Transverse colon (tissue), 4 donors: ENCODE measurements around the gene ITPR2. TPM values are rescaled to one million over a fixed set of nuclear protein-coding genes. Genes with fewer than 3 reads are reported as not detected.

Source experiments
- DNase-seq: peaks from one replicate; pipeline ENCODE4 v3.0.0-alpha.2; 2019
- H3K27ac ChIP-seq, 4 donors: fragments of 200-600 bp; sonication (generic); 2 replicates each; pipeline ENCODE4 v1.5.1; 2016 to 2018; ENCODE audit warnings: inconsistent platforms in 4 of 4
- H3K27me3 ChIP-seq: fragments of 200-600 bp; sonication (generic); 2 replicates; pipeline ENCODE4 v1.5.1; 2017; ENCODE audit warnings: inconsistent platforms
- H3K36me3 ChIP-seq, 4 donors: fragments of 200-600 bp; sonication (generic); 2 replicates each; pipeline ENCODE4 v1.5.1; 2017 to 2019; ENCODE audit warnings: inconsistent platforms in 4 of 4
- H3K4me1 ChIP-seq, 4 donors: fragments of 200-600 bp; sonication (generic); 2 replicates each; pipeline ENCODE4 v1.5.1; 2017 to 2020; ENCODE audit warnings: inconsistent platforms in 4 of 4
- H3K4me3 ChIP-seq, 4 donors: fragments of 200-600 bp; sonication (generic); 1 replicate in 1 of 4; 2 replicates in 3 of 4; pipeline versions ENCODE4 v1.5.1 to v1.6.1; 2017 to 2019; ENCODE audit warnings: inconsistent platforms in 4 of 4
- H3K9me3 ChIP-seq, 2 donors: fragments of 200-600 bp; sonication (generic); 2 replicates each; pipeline ENCODE4 v1.5.1; 2017 to 2019; ENCODE audit warnings: inconsistent platforms in 2 of 2
- EP300 ChIP-seq: sonication (generic); formaldehyde crosslinking; IDR thresholded peaks from one replicate; pipeline ENCODE4 v1.6.1; 2017; ENCODE audit warnings: antibody characterized with exemption, low read depth
- POLR2A ChIP-seq: fragments of 450-650 bp; IDR thresholded peaks from one replicate; pipeline ENCODE4 v1.6.1; 2016; ENCODE audit warnings: antibody characterized with exemption, mild to moderate bottlenecking, moderate library complexity
- POLR2AphosphoS5 ChIP-seq, 3 donors: sonication (generic); formaldehyde crosslinking; IDR thresholded peaks; one replicate each; pipeline ENCODE4 v1.6.1; 2016; ENCODE audit warnings: antibody characterized with exemption in 3 of 3
- whole genome bisulfite sequencing, 2 donors: methylation state at CpG; one replicate each; pipeline ENCODE4 v1.1.5; 2018; ENCODE audit warnings: low coverage in 1 of 2; 5-methylcytosine and 5-hydroxymethylcytosine counted together
- in situ Hi-C, 4 donors: fragments of 200-750 bp; cut with MboI; loops; one replicate each; pipeline versions ENCODE4 v1.15.0 to v1.15.1; 2017; ENCODE audit warnings: low sequenced_read_pairs in 3 of 4, low pct_ligation_motif_present in 1 of 4, low pct_unique_long_range_greater_than_20kb in 1 of 4
- intact Hi-C: fragments of 100-400 bp; cut with DNase I; formaldehyde crosslinking; loops from one replicate; pipeline ENCODE4 v1.15.1; 2023; ENCODE audit warnings: low total_unique reads
- total RNA-seq, 4 donors: library from RNA; depleted of rRNA; stranded (reverse); fragments of >200 nt; gene quantifications; one replicate each; pipeline ENCODE4 v1.1.0, GENCODE V29; 2016
- TF ChIP-seq, protein P1 (sequence below), 5 experiments: fragments of 200-600 bp in 3 of 5; fragments of 450-650 bp in 2 of 5; sonication (generic) in 3 of 5; IDR thresholded peaks; 1 replicate in 2 of 5; 2 replicates in 3 of 5; pipeline ENCODE4 v1.5.1; 2016 to 2017; ENCODE audit warnings: antibody characterized with exemption in 5 of 5, inconsistent platforms in 3 of 5, mild to moderate bottlenecking in 2 of 5, moderate library complexity in 1 of 5

ITPR2 gene
- total RNA-seq, 4 donors from 2014 or later: 29.8 to 60.5 (median 41.2) TPM

DNA sequence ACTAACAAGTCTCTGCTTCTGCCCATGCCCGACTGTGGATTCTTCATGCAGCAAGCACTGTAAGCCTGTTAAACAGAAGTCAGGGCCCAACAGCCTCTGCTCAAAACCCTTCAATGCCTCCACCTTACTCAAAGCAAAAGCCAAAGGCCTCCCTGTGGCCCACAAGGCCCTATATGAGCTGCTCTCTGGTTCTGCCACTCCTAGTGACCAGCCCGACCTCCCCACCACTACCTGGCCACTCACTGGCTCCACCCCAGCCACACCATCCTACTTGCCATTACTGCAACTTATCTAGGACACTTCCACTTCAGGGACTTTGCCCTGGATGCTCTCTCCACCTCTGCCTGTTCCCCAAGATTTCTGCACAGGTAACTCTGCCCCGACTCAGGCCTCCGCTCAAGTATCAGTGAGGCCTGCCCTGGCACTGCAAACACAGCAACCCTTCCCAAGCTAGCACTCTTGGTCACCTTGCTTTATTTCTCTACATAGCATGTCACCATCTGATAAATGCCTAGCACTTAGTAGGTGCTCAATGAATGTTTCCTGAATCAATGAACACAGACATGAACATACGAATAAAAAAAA lies 88.9 kb downstream of the ITPR2 start:
- in situ Hi-C loops: no loop called here
- intact Hi-C loops: no loop called here
- no peak for TF ChIP-seq EP300
- no peak for TF ChIP-seq POLR2A
- TF ChIP-seq, protein P1, sequence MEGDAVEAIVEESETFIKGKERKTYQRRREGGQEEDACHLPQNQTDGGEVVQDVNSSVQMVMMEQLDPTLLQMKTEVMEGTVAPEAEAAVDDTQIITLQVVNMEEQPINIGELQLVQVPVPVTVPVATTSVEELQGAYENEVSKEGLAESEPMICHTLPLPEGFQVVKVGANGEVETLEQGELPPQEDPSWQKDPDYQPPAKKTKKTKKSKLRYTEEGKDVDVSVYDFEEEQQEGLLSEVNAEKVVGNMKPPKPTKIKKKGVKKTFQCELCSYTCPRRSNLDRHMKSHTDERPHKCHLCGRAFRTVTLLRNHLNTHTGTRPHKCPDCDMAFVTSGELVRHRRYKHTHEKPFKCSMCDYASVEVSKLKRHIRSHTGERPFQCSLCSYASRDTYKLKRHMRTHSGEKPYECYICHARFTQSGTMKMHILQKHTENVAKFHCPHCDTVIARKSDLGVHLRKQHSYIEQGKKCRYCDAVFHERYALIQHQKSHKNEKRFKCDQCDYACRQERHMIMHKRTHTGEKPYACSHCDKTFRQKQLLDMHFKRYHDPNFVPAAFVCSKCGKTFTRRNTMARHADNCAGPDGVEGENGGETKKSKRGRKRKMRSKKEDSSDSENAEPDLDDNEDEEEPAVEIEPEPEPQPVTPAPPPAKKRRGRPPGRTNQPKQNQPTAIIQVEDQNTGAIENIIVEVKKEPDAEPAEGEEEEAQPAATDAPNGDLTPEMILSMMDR (IDR thresholded peaks at IDR 0.05): no peak
- TF ChIP-seq POLR2AphosphoS5 (IDR thresholded peaks at IDR 0.05): no peak
- no peaks in the 10 kb centered on the region for H3K9me3 ChIP-seq
- no peak for DNase-seq
- no peak overlapping the region for H3K4me3 ChIP-seq
- H3K27me3 ChIP-seq: no peaks in the 10 kb centered on the region
- 92% methylated on average over 5 of the region's 5 CpGs; no CpG with 5 or more reads in 1 of the 2 donors for WGBS, 2 donors
- no peaks in the 10 kb centered on the region for H3K36me3 ChIP-seq
- peak overlapping the region in 3 of 4 donors; percentile 13 to 50 (median 47) for H3K27ac ChIP-seq
- H3K4me1 ChIP-seq: peaks cover 2 to 38% (median 15%) of the 10 kb centered on the region in 4 donors

DNA sequence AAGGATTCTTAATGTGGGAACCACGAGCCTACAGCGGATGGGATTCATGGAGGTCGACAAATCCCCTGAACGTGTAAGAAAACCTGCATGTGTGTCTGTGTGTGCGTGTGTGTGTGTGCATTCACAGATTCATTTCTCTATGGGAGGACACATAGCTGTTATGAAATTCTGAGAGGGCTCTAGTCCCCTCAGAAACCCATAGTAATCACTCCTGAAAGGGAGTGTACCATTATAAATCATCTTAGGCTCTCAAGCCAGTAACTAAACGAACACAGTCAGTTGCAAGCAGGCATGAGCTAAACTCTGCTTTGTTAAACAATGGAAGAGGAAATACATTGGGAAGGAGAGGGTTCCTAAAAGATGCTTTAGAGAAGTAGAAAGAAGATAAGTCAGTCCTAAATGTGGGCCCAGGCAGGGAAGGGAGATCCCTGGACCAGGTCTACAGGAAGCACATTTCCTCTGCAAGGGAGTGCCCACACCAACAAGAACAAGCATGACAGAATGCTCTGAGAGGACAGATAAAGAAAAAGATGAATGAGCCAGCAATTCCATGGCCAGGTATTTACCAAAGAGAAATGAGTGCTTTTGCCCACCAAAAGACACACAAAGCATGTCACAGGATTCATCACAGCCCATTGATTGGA lies 91.3 kb downstream of the ITPR2 start:
- intact Hi-C loops: no loop called here
- in situ Hi-C loops: no loop called here
- 65 to 77% methylated on average over 5 to 6 of the region's 6 CpGs for WGBS, 2 donors
- DNase-seq: no peak
- Histone ChIP-seq H3K27ac (peak overlapping the region in 3 of 4 donors; percentile 32 to 69 (median 53)), H3K4me3 (no peak overlapping the region), H3K4me1 (peaks cover 2 to 29% (median 11%) of the 10 kb centered on the region in 4 donors), H3K27me3 (no peaks in the 10 kb centered on the region), H3K9me3 (no peaks in the 10 kb centered on the region), H3K36me3 (no peaks in the 10 kb centered on the region)
- TF ChIP-seq, protein P1 (IDR thresholded peaks at IDR 0.05): no peak
- TF ChIP-seq EP300 (no peak), POLR2AphosphoS5 (IDR thresholded peaks at IDR 0.05) (no peak), POLR2A (no peak)

- H3K9me3 ChIP-seq: no peaks in the 10 kb centered on the region
- WGBS, 2 donors: 61 to 72% methylated on average over 4 of the region's 4 CpGs
- peaks cover 2 to 29% (median 8%) of the 10 kb centered on the region in 4 donors for H3K4me1 ChIP-seq
- no peaks in the 10 kb centered on the region for H3K27me3 ChIP-seq
- no peak overlapping the region for H3K4me3 ChIP-seq
- in situ Hi-C loops: no loop called here
- no peak for DNase-seq
- no peaks in the 10 kb centered on the region for H3K36me3 ChIP-seq
- H3K27ac ChIP-seq: peak overlapping the region in 3 of 4 donors; percentile 32 to 69 (median 53)
- intact Hi-C loops: no loop called here
- TF ChIP-seq, protein P1 (IDR thresholded peaks at IDR 0.05): no peak
- TF ChIP-seq POLR2AphosphoS5 (IDR thresholded peaks at IDR 0.05): no peak
- no peak for TF ChIP-seq EP300
- TF ChIP-seq POLR2A: no peak
Measured at GRCh38 chr12:26740991-26741390, 92.0 kb downstream of the ITPR2 start.

- TF ChIP-seq, protein P1 (IDR thresholded peaks at IDR 0.05): no peak
- no peak for TF ChIP-seq EP300
- no peak for TF ChIP-seq POLR2A
- no peak for TF ChIP-seq POLR2AphosphoS5 (IDR thresholded peaks at IDR 0.05)
- intact Hi-C loops: no loop called here
Measured at GRCh38 chr12:26740348-26740747, 92.6 kb downstream of the ITPR2 start.

More at GRCh38 chr12:26740348-26740747, 92.6 kb downstream of the ITPR2 start:
- no peak for DNase-seq
- Histone ChIP-seq H3K4me1 (peaks cover 2 to 34% (median 8%) of the 10 kb centered on the region in 4 donors), H3K4me3 (no peak overlapping the region), H3K27ac (peak overlapping the region in 3 of 4 donors; percentile 23 to 69 (median 53)), H3K9me3 (no peaks in the 10 kb centered on the region), H3K27me3 (no peaks in the 10 kb centered on the region), H3K36me3 (no peaks in the 10 kb centered on the region)
- WGBS, 2 donors: 26 to 41% methylated on average over 7 of the region's 7 CpGs
- in situ Hi-C loops: no loop called here
